ENCODE data around the gene HEY2. TPM values are rescaled to one million over a fixed set of nuclear protein-coding genes. Genes with fewer than 3 reads are reported as not detected.
"Not testable (repeated sequence)": the region's sequence is repeated elsewhere in the genome, so short reads cannot be mapped to it uniquely, and the experiment has no call there.

HEY2 gene
- under 1 TPM in 1 of 2 experiments, not detected in 1; 0.14 TPM for total RNA-seq
- under 1 TPM in 1 of 2 donors, not detected in 1; 0.20 TPM for polyA plus RNA-seq

GRCh38 chr6:125749173-125749864 is at the start of gene HEY2:
HEY2 (plus strand) TSS chr6:125749632; CDS start chr6:125749777, 145 bp downstream.
- Mint-ChIP-seq H3K9me3 (peaks cover 0 to 4% (median 0%) of the 10 kb centered on the region in 8 donors), H3K36me3 (peaks cover 0 to 1% of the 10 kb centered on the region in 2 donors), H3K27ac (peak within 1 kb of the TSS; percentile 57 to 92 (median 80)), H3K4me1 (peaks cover 21 to 43% (median 27%) of the 10 kb centered on the region in 4 donors), H3K27me3 (peaks cover 41 to 42% of the 10 kb centered on the region in 2 donors), H3K4me3 (peak within 1 kb of the TSS; percentile 88 to 95 (median 91))
- DNase-seq = peak; percentile 69 to 79 (median 75)
- intact Hi-C loops (cut with micrococcal nuclease) = no loop called here
- CTCF ChIA-PET (ENCODE audit: partially characterized antibody) = interaction anchor here (0.7 kb wide), 1 partner anchor 207 kb away, joined by 3 read pairs; the partner anchor contains the start of gene HINT3
- Histone ChIP-seq H3K9me3 (ENCODE audit: control insufficient read depth in 1 of 2, low read length in 2 of 2) (no peaks in the 10 kb centered on the region), H3K4me1 (ENCODE audit: insufficient read depth, low read length) (peaks cover 41% of the 10 kb centered on the region), H3K4me3 (ENCODE audit: low read length in 2 of 2) (peak within 1 kb of the TSS; percentile 30 to 56), H3K27ac (ENCODE audit: low read depth, low read length) (no peak within 1 kb of the TSS), H3K36me3 (ENCODE audit: insufficient read depth, low read length) (no peaks in the 10 kb centered on the region), H3K27me3 (ENCODE audit: insufficient read depth, low read length) (peaks cover 57% of the 10 kb centered on the region)
- POLR2A ChIA-PET (ENCODE audit: partially characterized antibody) = interaction anchor here (1.0 to 3.6 kb wide), 4 partner anchors 7 to 237 kb away, joined by 3 to 17 read pairs (median 13); partner anchors contain the start of genes NCOA7 and TRMT11

- no peak overlapping the region for H3K27ac ChIP-seq (ENCODE audit: low read depth, low read length)
Measured at GRCh38 chr6:125700581-125701353, 48.7 kb upstream of the HEY2 start.

GRCh38 chr6:125701354-125701668 is 48.1 kb upstream of the HEY2 start:
- H3K4me3 Mint-ChIP-seq = no peak overlapping the region
- H3K4me3 ChIP-seq (ENCODE audit: low read length in 2 of 2) = no peak overlapping the region
- ChIA-PET CTCF (ENCODE audit: partially characterized antibody) (no interaction called here), POLR2A (ENCODE audit: partially characterized antibody) (no interaction called here)
- H3K36me3 Mint-ChIP-seq = no peaks in the 10 kb centered on the region
- peaks cover 6 to 8% of the 10 kb centered on the region in 2 donors for H3K27me3 Mint-ChIP-seq
- intact Hi-C loops (cut with micrococcal nuclease) = no loop called here
- no peak for DNase-seq
- no peak overlapping the region for H3K27ac ChIP-seq (ENCODE audit: low read depth, low read length)
- H3K27me3 ChIP-seq (ENCODE audit: insufficient read depth, low read length) = no peaks in the 10 kb centered on the region
- no peak overlapping the region for H3K27ac Mint-ChIP-seq
- H3K9me3 ChIP-seq (ENCODE audit: control insufficient read depth in 1 of 2, low read length in 2 of 2) = no peaks in the 10 kb centered on the region
- H3K36me3 ChIP-seq (ENCODE audit: insufficient read depth, low read length) = no peaks in the 10 kb centered on the region
- no peaks in the 10 kb centered on the region for H3K4me1 ChIP-seq (ENCODE audit: insufficient read depth, low read length)
- no peaks in the 10 kb centered on the region for H3K4me1 Mint-ChIP-seq
- H3K9me3 Mint-ChIP-seq = peaks cover 0 to 3% (median 0%) of the 10 kb centered on the region in 8 donors

More at GRCh38 chr6:125700581-125701353, 48.7 kb upstream of the HEY2 start:
- Mint-ChIP-seq H3K36me3 (no peaks in the 10 kb centered on the region), H3K9me3 (peaks cover 0 to 2% (median 0%) of the 10 kb centered on the region in 8 donors), H3K4me3 (no peak overlapping the region), H3K27ac (no peak overlapping the region), H3K27me3 (peaks cover 5 to 7% of the 10 kb centered on the region in 2 donors), H3K4me1 (no peaks in the 10 kb centered on the region)
- Histone ChIP-seq H3K4me3 (ENCODE audit: low read length in 2 of 2) (no peak overlapping the region), H3K4me1 (ENCODE audit: insufficient read depth, low read length) (no peaks in the 10 kb centered on the region), H3K36me3 (ENCODE audit: insufficient read depth, low read length) (no peaks in the 10 kb centered on the region), H3K27me3 (ENCODE audit: insufficient read depth, low read length) (no peaks in the 10 kb centered on the region), H3K9me3 (ENCODE audit: control insufficient read depth in 1 of 2, low read length in 2 of 2) (no peaks in the 10 kb centered on the region)
- POLR2A ChIA-PET (ENCODE audit: partially characterized antibody) = no interaction called here
- CTCF ChIA-PET (ENCODE audit: partially characterized antibody) = no interaction called here
- no peak for DNase-seq
- intact Hi-C loops (cut with micrococcal nuclease) = no loop called here

- H3K27ac Mint-ChIP-seq; H3K4me1 ChIP-seq (ENCODE audit: insufficient read depth, low read length); H3K4me3 Mint-ChIP-seq; H3K9me3 Mint-ChIP-seq; H3K27ac ChIP-seq (ENCODE audit: low read depth, low read length); CTCF ChIA-PET (ENCODE audit: partially characterized antibody); intact Hi-C loops (cut with micrococcal nuclease); H3K4me3 ChIP-seq (ENCODE audit: low read length in 2 of 2); H3K27me3 ChIP-seq (ENCODE audit: insufficient read depth, low read length); DNase-seq; H3K4me1 Mint-ChIP-seq; H3K36me3 ChIP-seq (ENCODE audit: insufficient read depth, low read length); H3K9me3 ChIP-seq (ENCODE audit: control insufficient read depth in 1 of 2, low read length in 2 of 2); H3K36me3 Mint-ChIP-seq; POLR2A ChIA-PET (ENCODE audit: partially characterized antibody); H3K27me3 Mint-ChIP-seq: not testable (repeated sequence)
Measured at GRCh38 chr6:125703882-125704281, 45.5 kb upstream of the HEY2 start.

- no peak for DNase-seq
- H3K4me3 Mint-ChIP-seq = no peak overlapping the region
- H3K27me3 ChIP-seq (ENCODE audit: insufficient read depth, low read length) = no peaks in the 10 kb centered on the region
- no peaks in the 10 kb centered on the region for H3K36me3 Mint-ChIP-seq
- H3K4me3 ChIP-seq (ENCODE audit: low read length in 2 of 2) = no peak overlapping the region
- H3K9me3 ChIP-seq (ENCODE audit: control insufficient read depth in 1 of 2, low read length in 2 of 2) = no peaks in the 10 kb centered on the region
- intact Hi-C loops (cut with micrococcal nuclease) = no loop called here
- peaks cover 0 to 10% (median 6%) of the 10 kb centered on the region in 8 donors for H3K9me3 Mint-ChIP-seq
- H3K4me1 Mint-ChIP-seq = no peaks in the 10 kb centered on the region
- no peak overlapping the region for H3K27ac ChIP-seq (ENCODE audit: low read depth, low read length)
- peaks cover 3 to 5% of the 10 kb centered on the region in 2 donors for H3K27me3 Mint-ChIP-seq
- CTCF ChIA-PET (ENCODE audit: partially characterized antibody) = no interaction called here
- H3K27ac Mint-ChIP-seq = no peak overlapping the region
- no peaks in the 10 kb centered on the region for H3K36me3 ChIP-seq (ENCODE audit: insufficient read depth, low read length)
- H3K4me1 ChIP-seq (ENCODE audit: insufficient read depth, low read length) = no peaks in the 10 kb centered on the region
- POLR2A ChIA-PET (ENCODE audit: partially characterized antibody) = no interaction called here
Measured at GRCh38 chr6:125707615-125708243, 41.7 kb upstream of the HEY2 start.

GRCh38 chr6:125711013-125711675 is 38.3 kb upstream of the HEY2 start:
- intact Hi-C loops (cut with micrococcal nuclease) = no loop called here
- Mint-ChIP-seq H3K27me3 (peaks cover 2 to 3% of the 10 kb centered on the region in 2 donors), H3K36me3 (no peaks in the 10 kb centered on the region), H3K27ac (no peak overlapping the region), H3K9me3 (peaks cover 0 to 10% (median 6%) of the 10 kb centered on the region in 8 donors), H3K4me3 (no peak overlapping the region), H3K4me1 (peaks cover 0 to 4% (median 0%) of the 10 kb centered on the region in 4 donors)
- no peaks in the 10 kb centered on the region for H3K9me3 ChIP-seq (ENCODE audit: control insufficient read depth in 1 of 2, low read length in 2 of 2)
- no peak overlapping the region for H3K27ac ChIP-seq (ENCODE audit: low read depth, low read length)
- no peaks in the 10 kb centered on the region for H3K27me3 ChIP-seq (ENCODE audit: insufficient read depth, low read length)
- DNase-seq = no peak
- H3K4me1 ChIP-seq (ENCODE audit: insufficient read depth, low read length) = no peaks in the 10 kb centered on the region
- no peaks in the 10 kb centered on the region for H3K36me3 ChIP-seq (ENCODE audit: insufficient read depth, low read length)
- CTCF ChIA-PET (ENCODE audit: partially characterized antibody) = no interaction called here
- POLR2A ChIA-PET (ENCODE audit: partially characterized antibody) = no interaction called here
- no peak overlapping the region for H3K4me3 ChIP-seq (ENCODE audit: low read length in 2 of 2)
